GM23248 (cell line): ENCODE measurements around the gene SNX22. TPM values are rescaled to one million over a fixed set of nuclear protein-coding genes. Genes with fewer than 3 reads are reported as not detected.
"Not testable (repeated sequence)": the region's sequence is repeated elsewhere in the genome, so short reads cannot be mapped to it uniquely, and the experiment has no call there.

Source experiments
- DNase-seq: peaks from one replicate; pipeline ENCODE4 v3.0.0-alpha.2; 2015
- H2AFZ ChIP-seq: fragments of 200-600 bp; sonication (generic); 2 replicates; pipeline ENCODE4 v1.6.1; 2016; ENCODE audit warnings: antibody characterized with exemption
- H3F3A ChIP-seq: fragments of 200-600 bp; sonication (generic); 2 replicates; pipeline ENCODE4 v1.6.1; 2016; ENCODE audit warnings: mild to moderate bottlenecking, antibody characterized with exemption, mixed run types; ENCODE audit not compliant: insufficient read depth
- H3K27ac ChIP-seq: fragments of 200-600 bp; sonication (generic); 2 replicates; pipeline ENCODE4 v1.5.1; 2016; ENCODE audit warnings: mild to moderate bottlenecking
- H3K27me3 ChIP-seq: fragments of 200-600 bp; sonication (generic); replicated peaks from 2 replicates; pipeline ENCODE4 v1.6.1; 2016; ENCODE audit warnings: mild to moderate bottlenecking; ENCODE audit not compliant: insufficient read depth
- H3K36me3 ChIP-seq: fragments of 200-600 bp; sonication (generic); 2 replicates; pipeline ENCODE4 v1.6.1; 2016; ENCODE audit warnings: low read depth, mild to moderate bottlenecking
- H3K4me1 ChIP-seq: fragments of 200-600 bp; sonication (generic); 2 replicates; pipeline ENCODE4 v1.6.1; 2016; ENCODE audit warnings: mild to moderate bottlenecking; ENCODE audit not compliant: insufficient read depth
- H3K4me2 ChIP-seq: fragments of 200-600 bp; sonication (generic); one replicate; pipeline ENCODE4 v1.6.1; 2016; ENCODE audit warnings: mild to moderate bottlenecking; ENCODE audit not compliant: unreplicated experiment
- H3K4me3 ChIP-seq: fragments of 200-600 bp; sonication (generic); 2 replicates; pipeline ENCODE4 v1.5.1; 2016; ENCODE audit warnings: mild to moderate bottlenecking
- H3K79me2 ChIP-seq: fragments of 200-600 bp; sonication (generic); 2 replicates; pipeline ENCODE4 v1.6.1; 2016; ENCODE audit warnings: mild to moderate bottlenecking; ENCODE audit not compliant: insufficient read depth
- H3K9ac ChIP-seq: fragments of 200-600 bp; sonication (generic); 2 replicates; pipeline ENCODE4 v1.6.1; 2016; ENCODE audit warnings: mild to moderate bottlenecking
- H3K9me2 ChIP-seq: fragments of 200-600 bp; sonication (generic); 2 replicates; pipeline ENCODE4 v1.6.1; 2016; ENCODE audit warnings: mixed run types, mild to moderate bottlenecking, moderate library complexity; ENCODE audit not compliant: insufficient read depth
- H3K9me3 ChIP-seq: fragments of 200-600 bp; sonication (generic); one replicate; pipeline ENCODE4 v1.6.1; 2017; ENCODE audit warnings: low read depth
- H4K20me1 ChIP-seq: fragments of 200-600 bp; sonication (generic); 2 replicates; pipeline ENCODE4 v1.6.0; 2016; ENCODE audit not compliant: insufficient read depth
- EZH2 ChIP-seq: fragments of 200-600 bp; sonication (generic); IDR thresholded peaks from 2 replicates; pipeline ENCODE4 v1.6.1; 2018; ENCODE audit warnings: antibody characterized with exemption, mild to moderate bottlenecking; ENCODE audit not compliant: insufficient read depth, poor library complexity, severe bottlenecking
- EZH2phosphoT487 ChIP-seq: fragments of 200-600 bp; sonication (generic); IDR thresholded peaks from 2 replicates; pipeline ENCODE4 v1.6.1; 2018; ENCODE audit warnings: antibody characterized with exemption, moderate library complexity, mild to moderate bottlenecking, low read depth; ENCODE audit not compliant: insufficient read depth
- WGBS, 2 experiments: methylation state at CpG; one replicate each; pipeline ENCODE4 v1.1.6; 2015 to 2017; ENCODE audit warnings: low lambda C conversion rate in 2 of 2, low coverage in 1 of 2; ENCODE audit errors: missing lambda C conversion rate in 2 of 2; 5-methylcytosine and 5-hydroxymethylcytosine counted together
- in situ Hi-C: fragments of 300-500 bp; cut with MboI; formaldehyde crosslinking; loops from 2 replicates; pipeline ENCODE4 v1.15.0; 2020
- polyA plus RNA-seq: library from polyadenylated mRNA; unstranded; fragments of >200 nt; fragmentation: Nextera tagmentation; extraction: Ambion mirVana; gene quantifications from 2 replicates; pipeline ENCODE4 v1.2.1, GENCODE V29; 2016
- total RNA-seq: library from RNA; depleted of rRNA; stranded (reverse); fragments of >200 nt; shearing (Covaris generic); gene quantifications from 2 replicates; pipeline ENCODE4 v1.2.3, GENCODE V29; 2014; rRNA removed

SNX22 gene
- not detected in 2 replicates for total RNA-seq
- polyA plus RNA-seq, result 0.66 and 0.94 TPM in 2 replicates

DNA sequence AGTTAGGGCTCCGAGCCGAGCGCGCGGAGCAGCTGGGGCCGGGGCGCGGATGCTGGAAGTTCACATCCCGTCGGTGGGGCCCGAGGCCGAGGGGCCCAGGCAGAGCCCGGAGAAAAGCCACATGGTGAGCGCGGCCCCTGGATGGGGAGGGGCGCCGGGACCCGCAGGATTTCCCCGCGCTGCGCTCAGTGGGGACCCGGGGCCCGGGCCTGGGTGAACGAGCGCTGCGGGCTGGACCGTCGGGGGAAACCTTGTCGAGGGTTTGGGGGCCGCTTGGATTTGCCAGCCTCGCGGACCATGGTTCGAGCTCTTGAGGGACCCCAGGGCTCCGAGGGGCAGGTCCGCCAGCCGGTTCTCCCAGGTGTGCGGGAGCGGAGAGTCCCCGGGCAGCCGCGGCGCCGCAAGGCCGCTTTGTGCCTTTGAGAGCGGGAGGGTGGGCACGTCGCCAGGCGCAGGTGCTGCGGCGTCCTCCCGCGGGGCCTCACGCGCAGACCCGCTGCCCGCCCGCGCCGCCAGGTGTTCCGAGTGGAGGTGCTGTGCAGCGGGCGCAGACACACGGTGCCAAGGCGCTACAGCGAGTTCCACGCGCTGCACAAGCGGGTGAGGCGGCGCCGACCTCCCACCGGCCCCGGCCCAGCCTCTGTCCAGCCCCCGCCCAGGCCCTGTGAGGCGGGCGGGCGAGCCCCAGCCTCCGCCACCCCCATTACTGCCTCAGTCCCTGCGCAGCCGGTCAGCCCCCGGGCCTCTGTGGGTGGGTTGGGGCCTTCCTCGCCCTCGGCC is at the start of gene SNX22:
SNX22 (plus strand) TSS at position 5 of the 780 bp plus-strand sequence; CDS start at position 50, 45 bp downstream.
- peaks cover 10% of the 10 kb centered on the region; the same call in 1 of the 2 replicates for H3K27me3 ChIP-seq
- peak within 1 kb of the TSS; percentile 69 for H2AFZ ChIP-seq
- WGBS, 2 experiments, result 2 to 3% methylated on average over 44 to 56 of the region's 83 CpGs
- no peaks in the 10 kb centered on the region for H3K9me2 ChIP-seq
- no peak within 1 kb of the TSS for H3K27ac ChIP-seq
- peak within 1 kb of the TSS; percentile 80 for H3K4me2 ChIP-seq
- no peaks in the 10 kb centered on the region for H3K4me1 ChIP-seq
- peak within 1 kb of the TSS; percentile 63 for H3K4me3 ChIP-seq
- no peaks in the 10 kb centered on the region for H4K20me1 ChIP-seq
- H3K9ac ChIP-seq, result no peak within 1 kb of the TSS
- DNase-seq, result no peak
- H3F3A ChIP-seq, result peaks cover 41% of the 10 kb centered on the region
- no peaks in the 10 kb centered on the region for H3K9me3 ChIP-seq
- H3K36me3 ChIP-seq, result peaks cover 15% of the 10 kb centered on the region; the same call in 1 of the 2 replicates
- TF ChIP-seq EZH2phosphoT487 (0 out of 2 replicates have a peak, but pooled peaks have one; percentile 35), EZH2 (peak; percentile 91)
- no peaks in the 10 kb centered on the region for H3K79me2 ChIP-seq
- in situ Hi-C loops, result no loop called here

DNA sequence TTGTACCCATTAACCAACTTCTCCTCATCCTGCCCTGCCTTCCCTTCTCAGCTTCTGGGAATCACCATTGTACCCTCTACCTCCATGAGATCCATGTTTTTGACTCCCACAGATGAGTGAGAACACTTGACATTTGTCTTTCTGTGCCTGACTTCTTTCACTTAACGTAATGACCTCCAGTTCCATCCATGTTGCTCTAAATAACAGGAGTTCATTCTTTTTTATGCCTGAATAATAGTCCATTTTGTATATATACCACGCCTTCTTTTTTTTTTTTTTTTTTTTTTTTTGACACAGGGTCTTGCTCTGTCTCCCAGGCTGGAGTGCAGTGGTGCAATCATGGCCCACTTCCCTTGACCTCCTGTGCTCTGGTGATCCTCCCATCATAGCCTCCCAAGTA is 49.0 kb upstream of the SNX22 start:
- Histone ChIP-seq H3K4me1 (peaks cover 38% of the 10 kb centered on the region), H3K27ac (no peak overlapping the region), H3K36me3 (no peaks in the 10 kb centered on the region), H3K9ac (no peak overlapping the region), H3K4me3 (no peak overlapping the region), H3K27me3 (no peaks in the 10 kb centered on the region), H3F3A (0 out of 2 replicates have a peak, but pooled peaks cover 3% of the 10 kb centered on the region), H4K20me1 (peaks cover 22% of the 10 kb centered on the region; the same call in 1 of the 2 replicates), H2AFZ (no peak overlapping the region), H3K79me2 (peaks cover 100% of the 10 kb centered on the region), H3K9me2 (no peaks in the 10 kb centered on the region), H3K9me3 (no peaks in the 10 kb centered on the region), H3K4me2 (no peak overlapping the region)
- DNase-seq, result no peak
- TF ChIP-seq EZH2, result no peak
- TF ChIP-seq EZH2phosphoT487, result no peak
- in situ Hi-C loops, result no loop called here
- WGBS, 2 experiments, result 70 to 78% methylated on average over 2 of the region's 2 CpGs

DNA sequence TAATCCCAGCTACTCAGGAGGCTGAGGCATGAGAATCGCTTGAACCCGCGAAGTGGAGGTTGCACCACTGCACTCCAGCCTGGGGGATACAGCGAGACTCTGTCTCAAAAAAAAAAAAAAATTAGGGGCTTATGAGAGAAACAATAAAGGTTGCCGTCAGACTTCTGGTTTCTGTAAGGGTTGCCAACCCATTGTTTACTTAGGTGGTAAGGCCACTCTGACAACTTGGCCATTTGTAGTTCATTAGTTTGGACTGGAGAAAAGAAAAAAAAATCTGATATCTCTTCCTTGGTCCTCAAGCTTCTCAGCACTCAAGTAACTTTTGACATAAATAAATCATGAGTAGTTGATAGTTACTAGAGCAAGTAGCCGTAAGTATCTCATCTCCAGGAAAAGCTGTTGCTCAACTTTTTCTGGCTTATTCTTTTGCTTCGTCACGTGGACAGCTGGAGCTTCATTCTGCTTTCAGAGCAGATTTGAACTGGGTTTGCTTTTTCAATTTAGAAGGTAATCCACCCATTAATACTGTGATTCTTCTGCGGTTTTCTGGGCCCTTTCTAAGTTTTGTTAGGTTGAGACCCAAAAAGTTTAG is 46.3 kb upstream of the SNX22 start:
- Histone ChIP-seq H4K20me1 (peaks cover 22% of the 10 kb centered on the region; the same call in 1 of the 2 replicates), H3K27me3 (no peaks in the 10 kb centered on the region), H3K27ac (peak overlapping the region; percentile 15; the same call in 1 of the 2 replicates), H3K9me2 (no peaks in the 10 kb centered on the region), H3F3A (no peaks in the 10 kb centered on the region), H3K4me2 (peak overlapping the region; percentile 19), H3K36me3 (no peaks in the 10 kb centered on the region), H3K4me3 (no peak overlapping the region), H3K79me2 (peaks cover 100% of the 10 kb centered on the region), H2AFZ (no peak overlapping the region), H3K9ac (peak overlapping the region; percentile 11; the same call in 1 of the 2 replicates), H3K4me1 (peaks cover 14% of the 10 kb centered on the region), H3K9me3 (no peaks in the 10 kb centered on the region)
- peak; percentile 78 for DNase-seq
- in situ Hi-C loops, result no loop called here
- WGBS, 2 experiments, result 54 to 56% methylated on average over 9 of the region's 9 CpGs
- TF ChIP-seq EZH2 (no peak), EZH2phosphoT487 (no peak)

DNA sequence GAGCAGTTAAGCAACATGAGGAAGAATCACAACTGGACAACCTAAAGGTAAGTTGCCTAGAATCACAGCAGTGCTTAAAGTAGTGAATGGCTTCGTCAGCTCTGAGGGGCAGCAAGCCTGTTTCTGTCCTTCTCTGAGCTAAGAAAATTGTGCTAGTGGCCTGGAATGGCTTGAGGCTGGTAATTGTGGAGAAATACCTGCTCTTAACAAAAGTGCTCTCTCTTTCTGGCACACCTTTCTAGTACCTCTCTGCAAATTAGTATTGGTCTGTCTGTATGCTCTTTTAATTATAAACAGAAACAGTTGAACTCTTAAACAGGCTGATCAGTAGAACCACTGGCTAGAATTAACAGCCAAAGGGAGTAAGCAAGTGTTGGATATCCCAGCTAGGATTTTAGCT is 44.2 kb upstream of the SNX22 start:
- H4K20me1 ChIP-seq, result peaks cover 13% of the 10 kb centered on the region; the same call in 1 of the 2 replicates
- no peak overlapping the region for H3K9ac ChIP-seq
- WGBS, 2 experiments, result 47 to 68% methylated on average over 1 of the region's 1 CpG
- no peaks in the 10 kb centered on the region for H3K36me3 ChIP-seq
- no peak overlapping the region for H2AFZ ChIP-seq
- no peak overlapping the region for H3K4me2 ChIP-seq
- no peak for TF ChIP-seq EZH2
- no peak for TF ChIP-seq EZH2phosphoT487
- in situ Hi-C loops, result no loop called here
- no peaks in the 10 kb centered on the region for H3K27me3 ChIP-seq
- no peak for DNase-seq
- H3K9me2 ChIP-seq, result no peaks in the 10 kb centered on the region
- H3F3A ChIP-seq, result peaks cover 4% of the 10 kb centered on the region; the same call in 1 of the 2 replicates
- no peak overlapping the region for H3K4me3 ChIP-seq
- H3K4me1 ChIP-seq, result peaks cover 17% of the 10 kb centered on the region
- peaks cover 100% of the 10 kb centered on the region for H3K79me2 ChIP-seq
- no peaks in the 10 kb centered on the region for H3K9me3 ChIP-seq
- no peak overlapping the region for H3K27ac ChIP-seq

DNA sequence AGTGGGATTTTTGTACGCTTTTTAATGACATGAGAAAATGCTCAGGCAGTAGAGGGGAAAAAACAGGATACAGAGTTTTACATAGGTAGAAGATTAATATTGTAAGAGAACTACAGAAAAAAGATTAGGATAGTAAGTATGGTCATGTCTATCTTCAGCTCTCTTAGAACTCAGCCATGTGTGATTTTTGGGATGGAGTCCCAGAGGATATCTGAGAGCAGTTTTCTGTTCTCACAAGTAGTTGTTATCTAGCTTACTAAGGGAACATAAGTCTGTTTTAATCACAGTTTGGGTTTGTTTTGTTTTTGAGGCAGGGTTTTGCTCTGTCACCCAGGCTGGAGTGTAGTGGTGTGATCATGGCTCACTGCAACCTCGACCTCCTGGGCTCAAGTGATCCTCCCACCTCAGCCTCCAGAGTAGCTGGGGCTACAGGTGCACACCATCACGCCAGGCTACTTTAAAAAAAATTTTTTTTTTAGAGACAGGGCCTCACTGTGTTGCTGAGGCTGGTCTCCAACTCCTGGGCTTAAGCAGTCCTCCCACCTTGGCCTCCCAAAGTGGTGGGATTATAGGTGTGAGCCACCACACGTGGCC is 41.3 kb upstream of the SNX22 start:
- H3K9ac ChIP-seq, H3K4me2 ChIP-seq, H3K9me3 ChIP-seq, H4K20me1 ChIP-seq, H2AFZ ChIP-seq, H3K4me3 ChIP-seq, DNase-seq, H3K9me2 ChIP-seq, in situ Hi-C loops, H3K27me3 ChIP-seq, H3K36me3 ChIP-seq, H3K27ac ChIP-seq: not testable (repeated sequence)
- Histone ChIP-seq H3K4me1 (peaks cover 27% of the 10 kb centered on the region), H3K79me2 (peaks cover 94% of the 10 kb centered on the region), H3F3A (peaks cover 20% of the 10 kb centered on the region; the same call in 1 of the 2 replicates)
- 88 to 90% methylated on average over 4 of the region's 4 CpGs for WGBS, 2 experiments
